ENCODE measurements around the gene KLHDC3.

KLHDC3 gene

DNA sequence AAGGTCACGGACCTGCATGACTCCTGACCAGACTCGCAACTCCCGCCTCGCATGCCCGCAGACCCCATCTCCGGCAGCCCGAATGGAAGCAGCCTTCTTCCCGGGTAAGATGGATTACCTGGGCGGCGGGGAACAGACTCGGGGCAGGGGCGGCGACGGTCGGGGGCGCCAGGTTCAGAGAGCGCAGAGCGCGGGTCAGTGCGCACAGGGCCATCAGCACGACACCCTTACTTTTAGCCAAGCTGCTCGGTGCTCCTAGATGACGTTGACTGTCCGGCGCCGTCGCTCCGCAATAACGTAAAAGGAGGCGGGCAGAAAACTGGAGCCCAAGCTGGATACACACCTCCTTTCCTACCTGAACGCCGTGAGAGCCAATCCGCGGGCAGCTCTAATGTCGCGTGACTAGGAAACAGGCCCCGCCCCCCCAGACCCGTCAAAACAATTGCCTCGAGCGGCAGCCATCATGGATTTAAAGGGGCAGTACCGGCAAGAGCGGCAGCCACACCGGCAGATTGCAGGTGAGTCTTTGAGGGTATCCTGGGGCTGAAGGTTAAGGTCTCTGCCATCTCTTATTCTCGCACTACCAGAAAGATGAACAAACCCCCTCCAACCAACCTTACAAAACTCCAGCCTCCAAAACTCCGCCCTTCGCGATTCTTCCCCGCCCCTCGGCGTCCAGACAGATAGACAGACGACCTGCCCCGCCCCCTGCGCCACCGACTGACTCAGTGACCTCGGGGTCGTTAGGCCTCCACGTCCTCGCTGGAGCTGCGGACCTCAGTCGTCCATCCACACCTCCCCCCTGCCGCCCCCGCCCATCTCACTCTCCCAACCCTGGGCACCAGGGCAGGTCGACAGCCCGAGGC is 45.4 kb downstream of the KLHDC3 start, which contains the start of the genes KLC4 and MRPL2:
TSS of gene KLC4 (plus strand) at position 464 of the 866 bp plus-strand sequence. CDS start 1,705 bp downstream, outside the sequence.
TSS of gene MRPL2 (minus strand) at position 267 of the 866 bp plus-strand sequence. CDS start at position 214, 53 bp downstream.
- DNase-seq: peak; percentile 99

DNA sequence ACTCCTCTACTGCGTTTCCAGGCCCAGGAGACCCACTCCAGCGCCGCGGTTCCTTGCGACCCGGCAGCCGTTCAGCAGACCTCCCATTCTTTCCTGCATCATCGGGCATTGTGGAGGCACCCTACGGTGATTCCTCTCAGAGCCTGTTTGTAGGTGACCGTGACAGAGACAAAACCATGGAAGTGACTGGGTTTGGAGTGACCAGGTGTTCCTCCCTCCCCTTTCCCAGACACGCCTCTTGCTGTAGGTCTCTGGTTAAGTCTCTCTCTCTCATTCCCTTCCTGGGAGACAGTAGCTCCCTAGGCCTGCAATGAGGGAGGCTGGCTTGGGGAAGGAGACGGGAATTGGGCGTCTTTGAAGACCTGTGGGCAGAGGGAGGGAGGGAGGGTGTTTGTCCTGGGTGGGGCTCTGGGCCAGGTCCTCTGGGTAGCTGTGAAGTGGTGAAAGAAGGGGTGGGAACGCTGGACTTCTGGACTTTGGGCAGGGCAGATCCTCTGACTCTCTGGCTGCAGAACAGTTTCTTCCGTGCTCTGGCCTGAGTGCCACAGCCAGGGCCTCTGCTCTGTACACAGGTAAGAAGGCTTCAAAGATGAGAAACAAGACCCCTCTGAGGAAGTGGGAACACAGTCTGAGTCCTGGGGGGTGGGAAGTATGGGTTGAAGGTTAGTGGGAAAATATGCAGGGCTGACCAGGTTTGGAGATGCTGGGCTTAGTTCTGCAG is 46.1 kb downstream of the KLHDC3 start:
- DNase-seq: no peak

DNA sequence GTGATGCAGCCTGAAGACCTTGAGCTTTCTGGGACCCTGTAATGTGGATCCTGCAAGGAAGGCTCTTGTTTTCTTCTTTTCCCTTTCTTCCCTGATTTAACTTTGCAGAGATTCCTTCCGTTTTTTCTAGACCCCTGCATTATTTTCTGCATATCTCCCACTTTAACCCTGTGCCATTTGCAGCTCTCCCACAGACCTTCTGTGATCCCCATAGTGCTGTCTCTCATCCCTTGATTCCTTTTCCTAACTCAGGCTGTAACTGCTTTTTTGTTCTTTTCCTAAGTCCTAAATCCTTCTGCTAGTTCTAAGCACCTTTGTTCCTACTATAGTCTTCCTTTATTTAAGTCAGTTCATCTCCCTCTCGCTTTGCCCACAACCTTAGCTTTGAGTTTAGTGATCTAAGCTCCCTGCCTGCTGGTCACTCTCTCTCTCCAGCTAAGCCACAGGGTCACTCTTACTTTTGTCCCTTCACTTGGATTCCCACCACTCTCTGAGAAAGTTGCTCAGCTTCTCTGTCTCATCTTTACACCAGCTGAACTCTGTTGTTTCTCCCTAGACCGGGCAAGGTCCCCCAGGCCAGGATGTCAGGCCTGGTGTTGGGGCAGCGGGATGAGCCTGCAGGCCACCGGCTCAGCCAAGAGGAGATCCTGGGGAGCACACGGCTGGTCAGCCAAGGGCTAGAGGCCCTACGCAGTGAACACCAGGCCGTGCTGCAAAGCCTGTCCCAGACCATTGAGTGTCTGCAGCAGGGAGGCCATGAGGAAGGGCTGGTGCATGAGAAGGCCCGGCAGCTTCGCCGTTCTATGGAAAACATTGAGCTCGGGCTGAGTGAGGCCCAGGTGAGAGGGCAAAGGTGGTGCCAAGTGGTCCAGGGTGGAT is 46.9 kb downstream of the KLHDC3 start:
- DNase-seq: no peak

DNA sequence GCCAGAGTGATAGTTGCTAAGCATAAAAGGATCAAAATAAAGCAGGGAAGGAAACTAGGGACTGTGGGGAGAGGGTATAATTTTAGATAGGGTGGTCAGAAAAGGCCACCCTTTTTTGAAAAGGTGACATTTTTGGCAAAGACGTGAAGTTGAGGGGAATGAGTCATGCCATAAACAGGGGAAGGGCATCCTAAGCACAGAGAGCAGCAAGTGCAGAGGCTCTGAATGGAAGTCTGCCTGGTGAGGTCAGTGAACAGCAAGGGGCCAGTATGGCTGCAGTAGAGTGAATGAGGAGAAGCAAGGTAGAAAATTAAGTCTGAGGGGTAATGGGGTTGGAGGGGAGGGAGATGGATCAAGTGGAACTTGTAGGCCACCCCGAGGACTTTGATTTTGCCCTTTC is 47.8 kb downstream of the KLHDC3 start:
- DNase-seq: no peak

DNA sequence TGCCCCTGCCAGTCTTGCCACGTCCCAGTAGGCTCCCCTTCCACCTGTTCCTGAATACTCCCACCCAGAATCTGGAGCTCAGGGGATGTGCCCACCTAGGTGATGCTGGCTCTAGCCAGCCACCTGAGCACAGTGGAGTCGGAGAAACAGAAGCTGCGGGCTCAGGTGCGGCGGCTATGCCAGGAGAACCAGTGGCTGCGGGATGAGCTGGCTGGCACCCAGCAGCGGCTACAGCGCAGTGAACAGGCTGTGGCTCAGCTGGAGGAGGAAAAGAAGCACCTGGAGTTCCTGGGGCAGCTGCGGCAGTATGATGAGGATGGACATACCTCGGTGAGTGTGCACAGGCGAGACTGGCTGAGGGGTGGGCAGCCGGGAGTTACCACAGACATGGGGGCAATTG is 48.8 kb downstream of the KLHDC3 start:
- no peak for DNase-seq

DNA sequence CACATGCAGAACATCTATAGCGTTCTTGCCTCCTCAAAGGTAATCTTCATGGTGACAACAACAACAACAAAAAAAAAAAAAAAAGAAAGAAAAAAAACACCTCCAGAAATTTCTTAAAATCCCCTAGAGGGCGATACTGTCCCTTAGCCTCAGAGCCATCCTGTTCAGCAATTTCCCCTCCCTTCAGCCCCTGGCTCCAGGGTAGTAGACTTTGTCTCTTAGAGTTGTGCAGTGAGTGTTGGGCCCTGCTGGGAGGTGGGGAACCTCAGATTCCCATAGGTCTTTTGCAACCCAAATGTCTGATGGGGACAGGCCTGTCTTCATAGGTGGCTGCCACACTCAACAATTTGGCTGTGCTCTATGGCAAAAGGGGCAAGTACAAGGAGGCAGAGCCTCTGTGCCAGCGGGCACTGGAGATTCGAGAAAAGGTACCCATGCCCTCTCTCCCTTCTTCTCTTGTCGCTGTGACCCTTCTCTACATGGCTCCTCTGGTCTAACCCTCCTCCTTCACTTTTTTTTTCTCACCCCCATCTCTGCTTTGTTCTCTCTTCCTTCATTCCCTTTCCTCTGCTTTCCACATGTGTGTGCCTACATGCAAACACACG is 56.1 kb downstream of the KLHDC3 start:
- peak; percentile 73 for DNase-seq
